Measurements from ENCODE around the gene TMEM43. TPM values are rescaled to one million over a fixed set of nuclear protein-coding genes. Genes with fewer than 3 reads are reported as not detected.

Gene TMEM43
- polyA plus RNA-seq, 1 donor (not counting 4 experiments of a cell fraction or from before 2014, with no cell fraction given) = 111 TPM

GRCh38 chr3:14128724-14129123 lies 3.9 kb downstream of the TMEM43 start:
- Histone ChIP-seq H3K4me3 (ENCODE audit: control insufficient read depth in 2 of 3, extremely low read depth in 1 of 3, insufficient read depth in 2 of 3, low read depth in 1 of 3, low read length in 3 of 3) (no peak overlapping the region), H2AFZ (ENCODE audit: control insufficient read depth, low read length) (no peak overlapping the region), H3K9ac (ENCODE audit: control insufficient read depth, extremely low read depth, insufficient read depth, low read length) (no peak overlapping the region), H3K79me2 (ENCODE audit: control insufficient read depth, insufficient read depth, low read length) (peaks cover 58% of the 10 kb centered on the region), H4K20me1 (ENCODE audit: control insufficient read depth, extremely low read depth, insufficient read depth, low read length) (peaks cover 25% of the 10 kb centered on the region), H3K27me3 (ENCODE audit: control insufficient read depth, extremely low read depth, insufficient read depth, low read length) (no peaks in the 10 kb centered on the region), H3K9me3 (ENCODE audit: control insufficient read depth, low read depth, low read length) (no peaks in the 10 kb centered on the region), H3K4me1 (ENCODE audit: control insufficient read depth, extremely low read depth, insufficient read depth, low read length) (peaks cover 34% of the 10 kb centered on the region), H3K9me1 (ENCODE audit: control insufficient read depth, extremely low read depth, insufficient read depth, low read length) (no peaks in the 10 kb centered on the region), H3K36me3 (ENCODE audit: control insufficient read depth in 2 of 2, extremely low read depth in 1 of 2, insufficient read depth in 2 of 2, low read length in 2 of 2) (peaks cover 46 to 60% of the 10 kb centered on the region in 2 experiments), H3K4me2 (ENCODE audit: control insufficient read depth, extremely low read depth, insufficient read depth, low read depth, low read length) (no peak overlapping the region), H3K27ac (ENCODE audit: control insufficient read depth, insufficient read depth, low read length) (no peak overlapping the region)
- DNase-seq (ENCODE audit: low read depth, low spot score) = no peak
- dilution Hi-C loops (cut with MboI; ENCODE audit: extremely low pct_ligation_motif_present, low sequenced_read_pairs) = no loop called here
- no peak for TF ChIP-seq CTCF (optimal IDR thresholded peaks at IDR 0.05 in 1 of 3, IDR thresholded peaks at IDR 0.05 in 1 of 3, conservative IDR thresholded peaks at IDR 0.05 in 1 of 3; ENCODE audit: extremely low read depth in 1 of 3, insufficient read depth in 2 of 3, low read length in 3 of 3)
- no peak for TF ChIP-seq EZH2 (IDR thresholded peaks at IDR 0.05; ENCODE audit: low read length)
- no peak for FAIRE-seq

GRCh38 chr3:14129296-14129695 lies 4.4 kb downstream of the TMEM43 start:
- no peaks in the 10 kb centered on the region for H3K27me3 ChIP-seq (ENCODE audit: control insufficient read depth, extremely low read depth, insufficient read depth, low read length)
- H3K79me2 ChIP-seq (ENCODE audit: control insufficient read depth, insufficient read depth, low read length) = peaks cover 52% of the 10 kb centered on the region
- H2AFZ ChIP-seq (ENCODE audit: control insufficient read depth, low read length) = no peak overlapping the region
- no peaks in the 10 kb centered on the region for H3K9me1 ChIP-seq (ENCODE audit: control insufficient read depth, extremely low read depth, insufficient read depth, low read length)
- dilution Hi-C loops (cut with MboI; ENCODE audit: extremely low pct_ligation_motif_present, low sequenced_read_pairs) = no loop called here
- no peak overlapping the region for H3K9ac ChIP-seq (ENCODE audit: control insufficient read depth, extremely low read depth, insufficient read depth, low read length)
- peaks cover 40% of the 10 kb centered on the region for H3K4me1 ChIP-seq (ENCODE audit: control insufficient read depth, extremely low read depth, insufficient read depth, low read length)
- no peak overlapping the region for H3K4me3 ChIP-seq (ENCODE audit: control insufficient read depth in 2 of 3, extremely low read depth in 1 of 3, insufficient read depth in 2 of 3, low read depth in 1 of 3, low read length in 3 of 3)
- H3K9me3 ChIP-seq (ENCODE audit: control insufficient read depth, low read depth, low read length) = no peaks in the 10 kb centered on the region
- FAIRE-seq (no peak), DNase-seq (ENCODE audit: low read depth, low spot score) (no peak)
- peaks cover 50 to 64% of the 10 kb centered on the region in 2 experiments for H3K36me3 ChIP-seq (ENCODE audit: control insufficient read depth in 2 of 2, extremely low read depth in 1 of 2, insufficient read depth in 2 of 2, low read length in 2 of 2)
- TF ChIP-seq CTCF (optimal IDR thresholded peaks at IDR 0.05 in 1 of 3, IDR thresholded peaks at IDR 0.05 in 1 of 3, conservative IDR thresholded peaks at IDR 0.05 in 1 of 3; ENCODE audit: extremely low read depth in 1 of 3, insufficient read depth in 2 of 3, low read length in 3 of 3) (no peak), EZH2 (IDR thresholded peaks at IDR 0.05; ENCODE audit: low read length) (no peak)
- H4K20me1 ChIP-seq (ENCODE audit: control insufficient read depth, extremely low read depth, insufficient read depth, low read length) = peaks cover 25% of the 10 kb centered on the region
- H3K27ac ChIP-seq (ENCODE audit: control insufficient read depth, insufficient read depth, low read length) = no peak overlapping the region
- H3K4me2 ChIP-seq (ENCODE audit: control insufficient read depth, extremely low read depth, insufficient read depth, low read depth, low read length) = no peak overlapping the region

Measured in keratinocyte (primary cell).